Measurements from ENCODE around the gene FBXO24.

DNA sequence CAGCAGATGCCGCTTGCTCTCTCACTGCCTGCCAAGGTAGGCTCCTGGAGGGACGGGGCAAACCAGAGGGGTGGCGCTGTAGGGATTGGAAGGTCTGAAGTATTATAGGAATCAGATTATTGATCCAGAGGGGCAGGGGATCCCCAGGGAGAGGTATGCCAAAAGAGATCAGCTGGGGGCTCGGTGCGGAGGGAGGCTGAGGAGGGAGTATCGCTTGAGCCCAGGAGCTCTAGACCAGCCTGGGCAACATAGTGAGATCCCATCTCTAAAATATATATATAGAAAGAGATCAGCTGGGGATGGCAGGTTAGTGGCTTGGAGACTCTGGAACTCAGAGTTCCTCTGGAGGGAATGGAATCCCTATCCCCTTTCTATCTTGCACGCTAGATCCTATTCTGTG lies 9.1 kb downstream of the FBXO24 start:
- TF ChIP-seq, protein P1, sequence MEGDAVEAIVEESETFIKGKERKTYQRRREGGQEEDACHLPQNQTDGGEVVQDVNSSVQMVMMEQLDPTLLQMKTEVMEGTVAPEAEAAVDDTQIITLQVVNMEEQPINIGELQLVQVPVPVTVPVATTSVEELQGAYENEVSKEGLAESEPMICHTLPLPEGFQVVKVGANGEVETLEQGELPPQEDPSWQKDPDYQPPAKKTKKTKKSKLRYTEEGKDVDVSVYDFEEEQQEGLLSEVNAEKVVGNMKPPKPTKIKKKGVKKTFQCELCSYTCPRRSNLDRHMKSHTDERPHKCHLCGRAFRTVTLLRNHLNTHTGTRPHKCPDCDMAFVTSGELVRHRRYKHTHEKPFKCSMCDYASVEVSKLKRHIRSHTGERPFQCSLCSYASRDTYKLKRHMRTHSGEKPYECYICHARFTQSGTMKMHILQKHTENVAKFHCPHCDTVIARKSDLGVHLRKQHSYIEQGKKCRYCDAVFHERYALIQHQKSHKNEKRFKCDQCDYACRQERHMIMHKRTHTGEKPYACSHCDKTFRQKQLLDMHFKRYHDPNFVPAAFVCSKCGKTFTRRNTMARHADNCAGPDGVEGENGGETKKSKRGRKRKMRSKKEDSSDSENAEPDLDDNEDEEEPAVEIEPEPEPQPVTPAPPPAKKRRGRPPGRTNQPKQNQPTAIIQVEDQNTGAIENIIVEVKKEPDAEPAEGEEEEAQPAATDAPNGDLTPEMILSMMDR (IDR thresholded peaks at IDR 0.05) = no peak
- TF ChIP-seq POLR2AphosphoS5 (IDR thresholded peaks at IDR 0.05) = no peak

Data from gastroesophageal sphincter (tissue), 3 donors.